ENCODE measurements around the gene GAS2L3.

The GAS2L3 gene

DNA sequence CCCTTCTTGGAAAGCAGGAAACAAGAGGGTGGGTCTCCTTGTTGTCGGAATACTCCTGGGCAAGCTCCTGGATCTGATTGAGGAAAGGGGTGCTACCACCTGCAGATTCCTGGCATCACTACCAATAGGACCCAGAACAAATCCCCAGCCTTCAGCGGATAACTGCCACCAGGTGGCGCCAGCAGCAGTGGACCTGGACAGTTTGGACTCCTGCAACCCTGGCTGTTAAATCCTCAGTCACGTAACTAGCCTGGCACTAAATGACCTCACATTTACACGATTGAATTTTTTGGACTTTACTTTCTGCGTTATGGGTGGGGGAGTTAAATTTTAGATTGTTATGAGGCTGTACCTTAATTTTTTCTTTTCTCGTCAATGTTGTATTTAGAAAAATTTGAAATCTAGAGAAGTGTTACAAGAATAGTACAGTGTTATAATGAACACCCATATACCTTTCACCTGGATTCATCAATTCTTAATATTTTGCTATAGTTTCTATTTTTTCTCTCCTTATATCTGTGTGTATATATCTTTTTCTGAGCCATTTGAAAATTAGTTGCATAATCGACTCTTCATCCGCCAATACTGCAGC is 95.6 kb downstream of the GAS2L3 start:
- DNase-seq = peak; percentile 68

DNA sequence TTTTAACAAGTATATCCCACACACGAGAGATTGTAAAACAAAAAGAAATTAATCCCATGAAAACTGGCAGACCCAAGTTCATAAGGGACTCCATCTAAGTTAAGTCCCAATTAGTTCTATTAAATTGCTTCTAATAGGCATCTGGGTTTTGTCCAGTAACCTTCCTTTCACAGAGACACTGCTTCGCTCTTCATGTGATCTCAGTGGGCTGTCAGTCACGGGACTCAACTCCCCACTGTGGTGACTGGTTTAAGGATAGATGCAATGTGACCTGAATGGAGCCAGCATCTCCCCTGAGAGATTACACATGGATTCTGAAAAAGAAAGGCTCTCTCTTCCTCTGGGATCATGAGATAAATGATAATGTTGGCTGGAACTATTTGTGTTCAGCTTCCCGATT is 96.4 kb downstream of the GAS2L3 start:
- no peak for DNase-seq

DNA sequence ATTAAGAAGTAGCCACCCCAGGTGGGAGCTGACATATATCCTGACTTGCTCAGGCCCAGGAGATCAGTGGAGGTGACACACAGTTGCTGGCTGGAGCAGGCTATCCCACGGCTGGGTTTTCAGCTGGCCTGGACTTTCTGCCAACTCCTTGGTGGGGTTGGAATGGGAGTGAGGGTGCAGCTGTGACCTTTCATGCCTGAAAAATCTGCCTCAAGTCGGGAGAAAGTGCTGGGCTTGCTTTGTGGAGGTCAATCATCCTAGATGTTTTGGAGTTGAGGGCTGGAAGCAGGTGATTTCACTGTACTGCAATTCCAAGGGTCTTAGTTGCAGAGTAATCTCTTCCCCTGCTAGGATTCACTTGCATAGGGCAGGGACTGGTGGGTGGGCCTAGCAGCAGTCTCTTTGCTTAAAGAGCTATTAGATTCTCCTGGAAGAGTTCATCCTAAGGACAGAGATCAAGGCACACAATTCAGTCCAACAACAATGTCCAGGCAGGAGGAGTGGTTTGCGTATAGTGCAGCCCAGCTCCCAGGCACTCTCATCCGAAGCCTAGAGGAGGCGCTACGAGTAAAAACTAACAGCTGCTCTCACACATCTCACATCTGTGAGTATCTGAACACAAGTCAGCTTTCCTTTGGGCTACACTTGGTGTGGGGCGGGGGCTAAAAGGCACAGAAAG is 98.1 kb downstream of the GAS2L3 start:
- DNase-seq = no peak

DNA sequence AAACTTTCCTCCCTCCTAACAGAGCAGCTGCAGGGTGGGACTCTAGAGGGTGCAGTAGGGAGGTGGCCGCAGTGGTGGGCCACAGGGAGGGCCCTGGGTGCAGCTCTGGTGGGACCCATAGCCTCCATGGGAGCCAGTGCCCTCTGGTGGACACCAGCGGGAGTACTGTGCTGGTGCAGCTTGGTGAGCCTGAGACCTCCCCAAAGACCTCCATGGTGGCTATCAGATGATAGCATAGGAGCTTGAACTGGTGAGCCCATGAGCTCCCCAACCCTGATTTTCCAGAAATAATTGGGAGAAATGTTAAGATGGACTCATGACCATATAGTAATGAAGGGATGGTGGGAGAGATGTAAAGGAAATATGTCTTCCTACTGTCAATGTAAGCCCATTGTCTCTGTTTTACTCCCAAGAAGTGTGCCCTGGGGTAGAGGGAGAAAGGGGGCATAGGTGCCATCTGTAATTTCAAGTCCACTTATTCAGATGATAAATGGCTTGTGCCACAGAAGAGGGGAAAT is 98.7 kb downstream of the GAS2L3 start:
- DNase-seq = peak; percentile 45

DNA sequence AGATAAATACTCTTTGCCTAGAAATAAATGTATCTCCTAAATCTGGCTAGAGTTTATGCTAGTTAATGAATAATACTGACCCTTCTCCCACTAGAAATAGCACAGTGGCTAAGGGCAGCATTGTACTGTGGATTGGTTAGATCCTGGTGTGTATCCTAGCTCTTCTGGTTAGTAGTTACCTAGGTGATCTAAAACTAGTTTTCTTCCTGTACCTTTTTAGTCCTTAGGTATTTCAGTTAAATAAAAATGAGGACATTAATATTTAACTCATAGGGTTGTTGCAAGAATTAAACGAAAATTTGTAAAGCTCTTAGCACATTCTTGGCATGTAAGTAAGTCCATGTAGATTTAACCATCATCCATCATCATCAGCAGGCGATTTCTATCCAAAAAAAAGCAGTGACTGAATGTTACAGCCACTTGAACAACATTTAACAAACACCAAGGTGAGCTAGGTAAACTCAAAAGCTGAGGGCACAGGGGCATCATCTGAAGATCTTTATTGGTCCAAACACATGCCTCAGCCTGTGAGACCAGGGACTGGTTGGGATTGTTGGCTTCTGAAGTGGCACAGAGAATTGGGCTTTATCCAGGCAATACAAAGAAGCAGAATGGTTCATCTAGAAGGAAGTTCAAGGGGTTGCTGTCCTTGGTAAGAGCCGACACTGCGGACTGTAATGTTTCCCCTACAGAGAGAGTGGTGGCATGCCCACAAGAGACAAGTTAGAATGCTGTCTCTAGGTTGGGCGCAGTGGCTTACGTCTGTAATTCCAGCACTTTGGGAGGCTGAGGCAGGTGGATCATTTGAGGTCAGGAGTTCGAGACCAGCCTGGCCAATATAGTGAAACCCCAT is 100.8 kb downstream of the GAS2L3 start:
- DNase-seq = no peak

All from activated CD4-positive, alpha-beta T cell treated with anti-CD3 and anti-CD28 coated beads, Interleukin-10, Interleukin-2, amounts not matched to agents 100 ng/mL and 50 ng/mL, durations not matched to agents 16 hours and 8 hours (primary cell).